RWPE1 (cell line): Measurements from ENCODE around the gene TXNRD2.
A peak's percentile ranks its signal among the peaks of the same experiment; 100 is the strongest.

Source experiments
- CTCF ChIA-PET: fragments of 350-600 bp; sonication (Branson Sonifier 250); formaldehyde crosslinking; extraction: SDS; loops from one replicate; lab custom pipeline; 2021; lab: Yijun Ruan, JAX
- POLR2A ChIA-PET: fragments of 400-600 bp; formaldehyde crosslinking; extraction: SDS; loops from one replicate; lab custom pipeline; 2020; ENCODE audit warnings: antibody characterized with exemption; ENCODE audit not compliant: low non-redundant PET; lab: Yijun Ruan, JAX
- DNase-seq: peaks from one replicate; pipeline ENCODE4 v3.0.0; 2012; ENCODE audit warnings: low spot score
- H3K27ac ChIP-seq: fragments of 450-650 bp; 2 replicates; pipeline ENCODE4 v1.5.1; 2017
- CTCF ChIP-seq: fragments of 450-650 bp; conservative IDR thresholded peaks from 2 replicates; pipeline ENCODE4 v1.5.1; 2017; ENCODE audit warnings: low read depth, mild to moderate bottlenecking

The TXNRD2 gene

GRCh38 chr22:19904935-19905334 is 36.7 kb downstream of the TXNRD2 start:
- DNase-seq = no peak
- ChIA-PET CTCF (no interaction called here), POLR2A (no interaction called here)
- H3K27ac ChIP-seq = no peak overlapping the region
- no peak for TF ChIP-seq CTCF

GRCh38 chr22:19904174-19904856 is 37.3 kb downstream of the TXNRD2 start:
- H3K27ac ChIP-seq = peak overlapping the region; percentile 12
- CTCF ChIA-PET = interaction anchor here (0.5 kb wide), 1 partner anchor 13 kb away, joined by 3 read pairs; no protein-coding TSS in a partner anchor
- no peak for DNase-seq
- no peak for TF ChIP-seq CTCF
- POLR2A ChIA-PET = no interaction called here

GRCh38 chr22:19903513-19903912 is 38.1 kb downstream of the TXNRD2 start:
- no peak for TF ChIP-seq CTCF
- H3K27ac ChIP-seq = no peak overlapping the region; the same call in 1 of the 2 replicates
- no peak for DNase-seq
- CTCF ChIA-PET = no interaction called here
- POLR2A ChIA-PET = no interaction called here

- ChIA-PET CTCF (no interaction called here), POLR2A (no interaction called here)
- no peak for DNase-seq
- peak overlapping the region; percentile 43 for H3K27ac ChIP-seq
- TF ChIP-seq CTCF = no peak
Measured at GRCh38 chr22:19903031-19903430, 38.6 kb downstream of the TXNRD2 start.

GRCh38 chr22:19902245-19902715 is 39.3 kb downstream of the TXNRD2 start:
- POLR2A ChIA-PET = no interaction called here

More at GRCh38 chr22:19902245-19902715, 39.3 kb downstream of the TXNRD2 start:
- CTCF ChIA-PET = interaction anchor here (0.6 kb wide), 1 partner anchor 233 kb away, joined by 3 read pairs; no protein-coding TSS in a partner anchor
- peak overlapping the region; percentile 43 for H3K27ac ChIP-seq
- no peak for DNase-seq
- TF ChIP-seq CTCF = no peak
